HEK293 (cell line): ENCODE measurements around the gene SIMC1.
"Not testable (repeated sequence)": the region's sequence is repeated elsewhere in the genome, so short reads cannot be mapped to it uniquely, and the experiment has no call there.

Experiments used
- GLI4 ChIP-seq: fragments of 450-650 bp; formaldehyde crosslinking; IDR thresholded peaks from 2 replicates; pipeline ENCODE4 v1.5.1; 2016; ENCODE audit warnings: missing biosample characterization, missing genetic modification characterization
- KLF16 ChIP-seq: fragments of 450-650 bp; formaldehyde crosslinking; IDR thresholded peaks from 2 replicates; pipeline ENCODE4 v1.5.1; 2017; ENCODE audit warnings: missing biosample characterization, missing genetic modification characterization
- WT1 ChIP-seq: fragments of 450-650 bp; formaldehyde crosslinking; IDR thresholded peaks from 2 replicates; pipeline ENCODE4 v1.5.1; 2016; ENCODE audit warnings: missing biosample characterization, missing genetic modification characterization
- ZNF112 ChIP-seq: fragments of 450-650 bp; formaldehyde crosslinking; IDR thresholded peaks from 2 replicates; pipeline ENCODE4 v1.5.0; 2017; ENCODE audit warnings: missing biosample characterization, missing genetic modification characterization
- ZNF302 ChIP-seq: fragments of 450-650 bp; formaldehyde crosslinking; IDR thresholded peaks from 2 replicates; pipeline ENCODE4 v1.5.1; 2016; ENCODE audit warnings: missing biosample characterization, missing genetic modification characterization, low read depth
- ZNF311 ChIP-seq: fragments of 450-650 bp; formaldehyde crosslinking; IDR thresholded peaks from 2 replicates; pipeline ENCODE4 v1.5.1; 2017; ENCODE audit warnings: missing biosample characterization, missing genetic modification characterization, borderline replicate concordance
- ZNF623 ChIP-seq: fragments of 450-650 bp; formaldehyde crosslinking; IDR thresholded peaks from 2 replicates; pipeline ENCODE4 v1.5.1; 2016; ENCODE audit warnings: missing biosample characterization, missing genetic modification characterization
- ZNF76 ChIP-seq: fragments of 450-650 bp; formaldehyde crosslinking; IDR thresholded peaks from 2 replicates; pipeline ENCODE4; 2016; ENCODE audit warnings: low read depth, missing biosample characterization, missing genetic modification characterization, borderline replicate concordance
- TF ChIP-seq, protein P1 (sequence below): fragments of 450-650 bp; formaldehyde crosslinking; IDR thresholded peaks from 2 replicates; pipeline ENCODE4 v1.5.1; 2016; ENCODE audit warnings: missing biosample characterization, missing genetic modification characterization

- not testable (repeated sequence) for TF ChIP-seq ZNF302 (tag by site-specific recombination); ZNF112 (tag by site-specific recombination); ZNF311 (tag by site-specific recombination); GLI4; KLF16 (tag by site-specific recombination); ZNF76 (tag by site-specific recombination); WT1; ZNF623
- TF ChIP-seq, protein P1, sequence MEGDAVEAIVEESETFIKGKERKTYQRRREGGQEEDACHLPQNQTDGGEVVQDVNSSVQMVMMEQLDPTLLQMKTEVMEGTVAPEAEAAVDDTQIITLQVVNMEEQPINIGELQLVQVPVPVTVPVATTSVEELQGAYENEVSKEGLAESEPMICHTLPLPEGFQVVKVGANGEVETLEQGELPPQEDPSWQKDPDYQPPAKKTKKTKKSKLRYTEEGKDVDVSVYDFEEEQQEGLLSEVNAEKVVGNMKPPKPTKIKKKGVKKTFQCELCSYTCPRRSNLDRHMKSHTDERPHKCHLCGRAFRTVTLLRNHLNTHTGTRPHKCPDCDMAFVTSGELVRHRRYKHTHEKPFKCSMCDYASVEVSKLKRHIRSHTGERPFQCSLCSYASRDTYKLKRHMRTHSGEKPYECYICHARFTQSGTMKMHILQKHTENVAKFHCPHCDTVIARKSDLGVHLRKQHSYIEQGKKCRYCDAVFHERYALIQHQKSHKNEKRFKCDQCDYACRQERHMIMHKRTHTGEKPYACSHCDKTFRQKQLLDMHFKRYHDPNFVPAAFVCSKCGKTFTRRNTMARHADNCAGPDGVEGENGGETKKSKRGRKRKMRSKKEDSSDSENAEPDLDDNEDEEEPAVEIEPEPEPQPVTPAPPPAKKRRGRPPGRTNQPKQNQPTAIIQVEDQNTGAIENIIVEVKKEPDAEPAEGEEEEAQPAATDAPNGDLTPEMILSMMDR = not testable (repeated sequence)
These were observed 45.5 kb upstream of the SIMC1 start for GRCh38 chr5:176192722-176193117.
